Suppressor macrophage treated with lipopolysaccharide for 4 hours (primary cell): ENCODE data around the gene CCDC24.

ENCODE experiments used
- DNase-seq: peaks from one replicate; pipeline ENCODE4 v3.0.0-alpha.2; 2020

CCDC24 gene

DNA sequence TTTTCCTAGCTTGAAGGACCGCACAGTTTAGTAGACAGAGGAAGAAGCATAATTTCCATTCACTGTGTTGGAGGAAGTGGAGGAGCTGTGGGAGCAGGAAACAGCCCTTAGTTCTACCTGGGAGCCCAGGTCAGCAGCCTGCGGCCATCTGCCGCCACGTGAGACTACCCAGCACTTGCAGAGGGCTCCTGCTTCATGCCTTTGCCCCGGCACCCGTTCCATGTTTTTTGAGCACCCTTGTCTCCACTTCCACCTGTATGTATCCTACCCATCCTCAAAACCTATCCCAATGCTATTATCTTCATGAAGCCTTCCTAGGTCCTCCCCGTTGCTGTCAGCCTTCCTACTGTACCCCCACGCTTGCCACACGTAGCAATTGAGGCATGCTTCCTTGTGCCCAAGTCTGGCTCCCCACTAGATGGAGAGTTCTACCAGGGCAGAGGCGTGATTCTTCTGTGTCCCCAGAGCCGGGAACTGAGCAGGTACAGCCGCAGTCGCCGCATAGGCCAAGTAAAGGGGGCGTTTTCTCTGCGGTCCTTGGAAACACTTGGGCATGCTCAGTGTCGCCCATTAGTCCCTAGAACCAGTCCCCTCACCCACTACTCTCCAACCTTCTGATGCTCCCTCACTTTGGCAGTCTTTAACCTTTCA is 38.0 kb downstream of the CCDC24 start:
- no peak for DNase-seq

DNA sequence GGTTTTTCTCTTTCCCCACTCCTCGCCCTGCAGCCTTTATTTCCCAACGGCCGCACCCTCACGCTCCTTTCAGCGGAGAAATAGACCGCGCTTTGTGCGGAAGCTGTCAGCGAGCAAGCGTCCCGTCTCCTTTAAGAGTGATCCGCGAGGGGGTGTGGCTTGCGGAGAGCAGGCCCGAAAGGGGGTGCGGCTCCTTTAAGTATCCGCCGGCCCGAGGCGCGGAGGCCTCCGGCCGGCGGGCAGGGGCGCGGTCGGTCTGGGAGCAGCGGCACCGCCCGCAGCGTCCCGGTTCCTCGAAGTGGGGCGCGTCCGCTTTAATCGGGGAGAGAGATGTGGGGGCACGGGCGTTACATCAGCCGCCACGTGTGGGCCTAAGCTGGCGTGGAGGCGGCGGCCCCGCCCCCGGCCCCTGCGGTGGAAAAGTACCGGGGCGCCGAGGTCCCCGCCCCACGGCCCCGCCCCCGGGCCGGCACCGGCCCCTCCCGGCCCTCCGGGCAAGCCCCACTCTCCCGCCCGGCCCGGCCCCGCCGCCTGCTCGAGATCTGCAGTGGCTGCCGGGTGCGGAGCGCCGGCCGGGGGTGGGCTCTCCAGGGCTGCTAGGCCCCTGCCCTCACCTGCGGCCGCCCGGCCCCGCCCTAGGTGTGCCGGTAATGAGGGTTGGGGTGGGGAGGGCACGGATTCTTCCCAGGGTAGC is 38.7 kb downstream of the CCDC24 start:
- DNase-seq: peak; percentile 89

DNA sequence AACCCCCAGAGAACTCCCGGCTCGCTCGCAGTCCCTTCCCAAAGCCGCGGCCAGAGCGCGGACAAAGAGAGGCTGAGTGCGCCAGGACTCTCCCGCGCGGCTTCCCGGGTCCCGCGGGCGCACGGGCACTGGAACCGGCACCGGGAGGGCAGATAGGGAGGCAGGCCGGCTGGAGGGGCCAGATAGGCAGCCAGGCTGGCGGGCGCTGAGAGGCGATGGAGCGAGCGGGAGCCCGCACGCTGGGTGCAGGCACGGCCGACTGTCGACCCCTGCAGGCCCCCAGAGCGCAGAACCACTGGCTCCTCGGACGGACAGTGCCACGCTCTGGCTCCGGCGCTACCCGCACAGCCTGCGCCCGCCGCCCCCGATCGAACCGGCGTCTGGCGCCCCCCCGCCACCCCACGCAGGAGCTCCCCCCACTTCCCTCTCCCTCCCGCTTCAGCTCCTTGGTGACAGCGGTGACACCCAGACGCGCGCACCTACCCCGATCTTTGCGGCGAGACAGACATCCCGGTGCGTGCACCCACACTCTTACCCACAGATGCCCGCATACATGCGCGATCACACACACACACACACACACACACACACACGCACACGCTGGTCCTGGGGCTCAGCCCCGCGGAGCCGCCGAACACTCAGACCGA is 39.3 kb downstream of the CCDC24 start:
- DNase-seq: peak; percentile 14

- DNase-seq: peak; percentile 16
These were observed 40.1 kb downstream of the CCDC24 start, which contains the start of gene SLC6A9 for GRCh38 chr1:44031252-44032169. SLC6A9 (minus strand) TSS chr1:44031462; CDS start chr1:44024277, 7,185 bp downstream.

DNA sequence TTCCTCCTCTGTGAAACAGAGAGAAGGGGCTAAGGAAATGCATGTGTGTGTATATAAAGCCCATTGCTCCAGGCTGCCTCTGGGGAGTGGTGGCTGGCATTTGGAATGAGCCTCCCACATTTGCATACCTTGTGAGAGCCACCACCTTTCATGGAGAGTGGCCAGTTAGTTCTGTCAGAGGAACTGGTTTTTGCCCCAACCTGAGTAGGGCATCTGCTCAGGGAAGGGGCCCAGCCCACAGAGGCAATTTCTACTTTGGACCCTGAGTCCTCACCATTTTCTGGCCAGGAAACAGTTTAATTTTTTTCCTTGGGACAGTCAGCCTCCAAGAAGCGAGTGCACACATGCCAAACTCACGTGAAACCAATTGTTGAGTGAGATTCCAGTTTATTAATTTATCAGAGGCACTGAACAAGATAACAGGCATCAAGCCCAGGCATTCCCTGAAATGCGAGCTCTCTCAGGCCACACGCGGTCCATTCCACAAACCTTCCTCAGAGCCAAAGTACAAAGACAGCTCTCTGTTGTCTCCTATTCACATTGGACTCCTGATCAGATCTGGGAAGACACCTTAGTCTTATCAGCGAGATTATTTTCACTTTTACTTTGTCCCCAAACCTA is 40.9 kb downstream of the CCDC24 start:
- DNase-seq: no peak

DNA sequence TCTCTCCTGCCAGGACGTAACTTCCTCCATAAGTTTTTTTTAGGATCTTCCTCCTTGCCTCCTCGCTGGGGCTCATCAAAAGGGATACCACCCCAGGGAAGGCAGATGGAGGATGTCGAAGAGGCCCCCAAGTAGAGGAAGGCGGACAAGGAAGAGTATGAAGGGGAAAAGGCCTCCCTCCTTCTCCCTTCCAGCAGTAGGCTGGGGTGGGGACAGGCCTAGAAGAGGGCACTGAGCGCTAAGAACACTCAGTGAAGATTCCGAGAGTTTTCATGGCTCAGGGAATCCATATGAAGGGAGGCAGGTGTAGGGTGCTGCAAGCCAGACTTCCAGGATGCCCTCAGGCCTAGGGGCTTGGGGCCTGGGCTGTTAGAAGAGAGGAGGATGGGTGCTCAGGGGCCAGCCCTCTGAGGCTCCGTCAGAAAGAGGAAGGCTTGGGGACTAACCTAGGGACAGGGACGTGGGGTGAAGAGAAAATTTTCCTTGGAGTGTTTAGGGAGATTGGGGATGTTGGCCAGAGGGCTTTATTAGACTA is 41.7 kb downstream of the CCDC24 start:
- DNase-seq: no peak

GRCh38 chr1:44033756-44034155 is 42.4 kb downstream of the CCDC24 start:
- no peak for DNase-seq

DNA sequence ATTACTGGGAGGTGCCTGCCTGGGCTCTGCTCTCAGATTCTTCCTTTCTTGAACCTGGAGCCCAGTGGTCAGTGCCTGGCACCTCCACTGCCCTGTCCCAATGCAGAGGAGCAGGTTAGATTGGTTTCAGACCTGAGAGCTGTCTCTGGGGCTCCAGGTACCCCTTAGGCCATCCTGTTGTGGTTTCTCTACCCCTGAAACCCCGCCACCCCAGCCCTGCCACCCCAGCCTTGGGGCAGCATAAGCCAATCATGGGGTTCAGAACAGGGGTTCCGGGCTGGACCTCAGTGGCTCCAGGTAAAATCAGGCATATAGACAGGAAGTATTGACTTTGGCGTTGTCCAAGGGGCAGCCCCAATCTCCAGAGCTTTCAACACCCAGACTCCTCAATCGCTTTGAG is 43.0 kb downstream of the CCDC24 start:
- DNase-seq: no peak

- no peak for DNase-seq
These were observed 43.7 kb downstream of the CCDC24 start for GRCh38 chr1:44034976-44035716.

DNA sequence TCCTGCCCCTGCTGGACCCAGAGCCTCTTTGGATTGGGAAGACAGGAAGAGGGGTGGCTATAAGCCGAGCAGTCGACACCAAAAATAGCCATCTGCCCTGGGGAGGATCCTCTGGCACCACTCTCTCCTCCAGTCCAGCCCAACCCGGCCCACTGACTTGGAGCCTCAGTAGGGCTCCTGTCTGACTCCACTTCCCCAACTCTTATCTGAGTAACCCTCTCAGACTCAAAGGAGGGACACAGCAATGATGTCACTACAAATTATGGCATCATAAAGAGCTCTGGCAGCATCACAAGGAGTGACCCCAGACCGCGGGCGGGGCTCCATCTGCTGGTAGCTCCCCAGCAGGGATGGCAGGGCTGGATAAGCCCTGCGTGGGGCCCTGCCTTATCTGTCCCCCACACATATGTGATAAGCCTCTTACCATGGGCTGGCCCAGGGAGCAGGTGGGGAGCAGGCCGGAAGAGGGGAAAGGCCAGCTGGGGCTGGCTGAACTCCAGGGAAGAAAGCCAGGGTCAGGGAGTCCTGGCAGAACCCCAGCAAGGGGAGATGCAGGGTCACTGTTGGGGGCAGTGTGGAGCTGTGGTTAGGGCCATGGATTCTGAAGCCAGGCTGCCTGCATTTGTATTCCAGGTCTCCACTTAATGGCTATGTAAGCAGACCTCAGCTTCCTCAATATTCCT is 44.5 kb downstream of the CCDC24 start:
- no peak for DNase-seq

DNA sequence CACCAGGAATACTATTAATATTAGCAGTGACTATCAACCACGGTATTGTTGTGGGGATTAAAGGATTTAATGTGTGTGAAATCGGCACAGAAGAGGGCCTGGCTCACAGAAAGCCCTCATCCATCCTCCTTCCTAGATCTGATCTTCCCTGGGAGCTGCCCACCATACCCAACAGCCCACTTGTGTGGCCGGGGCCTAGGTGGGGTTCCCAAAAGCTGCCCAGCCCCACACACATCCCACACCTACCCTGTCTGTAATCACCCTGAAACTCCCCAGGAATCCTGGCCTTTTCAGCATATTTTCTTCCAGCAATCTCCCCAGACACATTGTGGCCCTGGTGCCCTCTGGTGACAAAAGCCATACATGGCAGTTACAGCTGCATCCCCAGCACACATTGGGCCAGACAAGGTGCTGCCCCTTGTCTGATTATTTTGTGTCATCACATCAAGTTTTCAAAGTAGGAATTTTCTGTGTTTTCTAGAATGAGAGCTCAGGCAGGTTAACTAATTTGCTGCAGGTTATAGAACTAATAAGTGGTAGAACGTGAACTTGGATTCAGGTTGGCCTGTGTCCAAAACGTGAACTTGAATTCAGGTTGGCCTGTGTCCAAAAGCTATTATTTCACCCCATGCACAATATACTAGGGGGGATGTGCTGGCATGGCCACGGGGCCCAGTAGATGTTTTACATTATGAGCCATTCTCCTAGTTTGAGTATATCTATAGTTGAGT is 45.2 kb downstream of the CCDC24 start:
- DNase-seq: peak; percentile 74

DNA sequence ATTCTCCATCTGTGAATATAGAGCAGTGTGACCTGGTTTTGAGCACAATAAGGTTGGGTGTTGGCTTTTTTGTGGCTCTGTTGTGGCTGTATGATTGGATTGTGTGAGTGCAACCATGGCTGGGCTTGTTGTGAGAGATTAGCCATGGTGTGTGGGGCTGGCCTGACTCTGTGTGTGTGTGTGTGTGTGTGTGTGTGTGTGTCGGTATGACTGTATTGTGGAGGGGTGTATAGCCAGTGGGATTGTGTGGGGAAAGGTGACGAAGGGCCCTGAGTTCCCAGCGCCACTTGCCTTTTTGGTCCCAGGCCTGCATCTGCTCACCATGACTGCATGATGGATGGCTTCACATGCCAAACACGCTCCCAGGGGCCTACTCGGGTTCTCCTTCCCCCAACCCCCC is 45.8 kb downstream of the CCDC24 start:
- no peak for DNase-seq

DNA sequence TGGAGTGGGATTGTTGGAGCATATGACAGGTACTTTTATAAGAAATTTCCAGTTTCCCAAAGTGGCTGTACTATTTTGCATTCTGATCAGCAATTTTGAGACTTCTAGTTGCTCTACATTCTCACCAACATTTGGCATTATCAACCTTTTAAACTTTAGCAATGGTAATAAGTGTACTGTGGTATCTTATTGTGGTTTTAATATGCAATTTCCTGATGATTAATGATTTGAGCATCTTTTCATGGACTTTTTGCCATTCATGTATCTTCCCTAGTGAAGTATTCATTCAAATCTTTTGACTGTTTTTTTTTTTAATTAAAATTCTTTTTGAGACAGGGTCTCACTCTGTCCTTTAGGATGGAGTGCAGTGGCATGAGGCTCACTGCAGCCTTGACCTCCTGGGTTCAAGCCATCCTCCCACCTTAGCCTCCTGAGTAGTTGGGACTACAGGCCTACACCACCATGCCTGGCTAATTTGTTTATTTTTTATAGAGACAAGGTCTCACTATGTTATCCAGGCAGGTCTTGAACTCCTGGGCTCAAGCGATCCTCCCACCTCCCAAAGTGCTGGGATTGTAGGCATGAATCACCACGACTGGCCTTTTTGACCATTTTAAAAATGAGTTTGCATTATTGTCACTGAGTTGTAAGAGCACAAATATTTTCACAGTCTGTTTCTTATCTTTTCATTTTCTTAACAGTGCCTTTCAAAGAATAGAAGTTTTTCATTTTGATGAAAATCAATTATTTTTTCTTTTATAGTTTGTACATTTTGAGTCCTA is 47.7 kb downstream of the CCDC24 start:
- DNase-seq: no peak

DNA sequence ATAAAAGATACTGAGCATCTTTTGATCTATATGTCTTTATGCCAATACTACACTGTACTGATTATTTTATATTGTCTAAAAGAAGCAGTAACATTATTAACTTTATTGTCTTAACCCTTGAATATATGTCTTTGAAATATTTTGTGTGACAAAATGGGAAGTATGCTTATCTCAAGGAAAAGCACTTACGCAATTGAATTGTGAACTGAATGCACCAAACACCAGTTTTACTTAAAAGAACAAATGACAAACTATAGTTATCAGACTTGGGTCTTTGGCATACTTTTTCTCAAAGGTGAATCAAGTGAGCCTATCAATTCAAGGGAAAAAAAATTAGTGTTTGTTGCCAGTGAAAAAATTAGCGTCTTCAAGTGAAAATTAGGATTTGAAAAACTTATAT is 49.0 kb downstream of the CCDC24 start:
- DNase-seq: peak; percentile 19

GRCh38 chr1:44040846-44041245 is 49.4 kb downstream of the CCDC24 start:
- peak; percentile 34 for DNase-seq

- no peak for DNase-seq
These were observed 52.0 kb downstream of the CCDC24 start for GRCh38 chr1:44043176-44044070.

DNA sequence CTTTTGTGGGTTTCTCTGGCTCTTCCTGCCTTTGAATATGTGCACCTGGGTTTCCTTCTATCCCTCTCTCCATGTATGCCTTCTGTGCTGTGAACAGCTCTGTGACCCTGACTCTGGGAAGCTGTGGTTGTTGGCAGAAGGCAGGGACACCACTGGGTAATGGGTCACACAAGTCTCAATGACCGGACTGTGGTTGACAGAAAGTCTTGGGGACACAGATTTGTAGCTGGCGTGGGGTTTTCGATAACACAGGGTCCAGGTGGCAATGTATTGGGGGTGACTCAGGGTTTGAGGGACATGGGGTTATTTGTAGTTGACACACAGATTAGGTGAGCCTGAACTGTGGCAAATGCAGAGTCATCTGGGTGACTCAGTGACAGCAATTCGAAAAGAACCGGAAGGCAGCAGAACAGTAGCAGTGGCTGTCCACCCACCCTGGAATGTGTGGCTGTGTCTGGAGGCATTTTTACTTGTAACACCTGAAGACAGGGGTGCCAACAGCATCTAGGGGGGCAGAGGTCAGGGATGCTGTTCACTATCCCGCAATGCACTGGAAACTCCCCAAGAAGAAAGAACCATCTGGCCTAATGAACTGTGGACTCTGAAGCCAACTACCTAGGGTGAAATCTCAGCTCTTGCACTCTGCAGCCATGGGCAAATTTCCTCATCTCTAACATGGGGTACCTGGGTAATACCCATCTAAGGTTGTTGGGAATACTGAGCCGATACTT is 52.8 kb downstream of the CCDC24 start:
- DNase-seq: no peak

GRCh38 chr1:44045064-44045463 is 53.7 kb downstream of the CCDC24 start:
- DNase-seq: no peak
